SH-SY5Y (cell line): ENCODE measurements around the gene BEGAIN.

ENCODE experiments used
- GATA2 ChIP-seq: IDR thresholded peaks from 2 replicates; pipeline ENCODE4 v1.6.1; 2011; ENCODE audit warnings: mild to moderate bottlenecking, low read depth, low read length
- GATA3 ChIP-seq: IDR thresholded peaks from 2 replicates; pipeline ENCODE4 v1.6.1; 2011; ENCODE audit warnings: low read depth, mild to moderate bottlenecking, low read length, moderate library complexity

DNA sequence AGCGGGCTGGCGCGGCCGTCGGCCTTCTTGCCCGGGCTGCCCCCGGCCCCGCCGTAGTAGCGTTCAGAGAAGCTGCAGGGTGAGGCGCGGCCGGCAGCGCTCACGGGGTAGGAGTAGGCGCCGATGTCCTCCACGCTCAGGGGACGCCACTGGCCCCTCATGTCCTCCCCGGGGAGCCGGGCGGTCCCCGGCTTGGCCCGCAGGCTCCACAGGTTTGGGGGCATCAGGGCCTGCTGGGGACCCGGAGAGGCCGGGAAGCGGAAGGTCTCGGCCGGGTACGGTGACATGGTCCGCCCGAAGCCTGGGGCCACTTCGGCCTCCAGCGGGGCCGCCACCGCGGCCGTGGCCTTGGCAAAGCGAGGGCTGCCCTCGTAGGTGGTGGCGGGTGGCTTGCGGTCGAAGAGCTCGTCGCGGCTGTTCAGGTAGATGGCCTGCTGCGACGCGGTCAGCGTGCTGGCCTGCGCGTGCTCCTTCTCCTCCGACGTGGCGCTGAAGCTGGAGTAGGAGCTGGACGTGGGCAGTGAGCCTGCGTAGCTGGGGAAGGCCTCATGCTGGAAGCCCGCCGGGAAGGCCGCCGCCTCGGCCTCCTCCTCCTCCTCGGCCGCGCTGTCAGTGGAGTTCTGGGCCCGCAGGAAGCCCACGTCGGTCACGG lies 48.7 kb downstream of the BEGAIN start:
- TF ChIP-seq GATA2 = no peak
- no peak for TF ChIP-seq GATA3
